Measurements from ENCODE around the gene SMURF2.
"Not testable (repeated sequence)": the region's sequence is repeated elsewhere in the genome, so short reads cannot be mapped to it uniquely, and the experiment has no call there.

SMURF2 gene

DNA sequence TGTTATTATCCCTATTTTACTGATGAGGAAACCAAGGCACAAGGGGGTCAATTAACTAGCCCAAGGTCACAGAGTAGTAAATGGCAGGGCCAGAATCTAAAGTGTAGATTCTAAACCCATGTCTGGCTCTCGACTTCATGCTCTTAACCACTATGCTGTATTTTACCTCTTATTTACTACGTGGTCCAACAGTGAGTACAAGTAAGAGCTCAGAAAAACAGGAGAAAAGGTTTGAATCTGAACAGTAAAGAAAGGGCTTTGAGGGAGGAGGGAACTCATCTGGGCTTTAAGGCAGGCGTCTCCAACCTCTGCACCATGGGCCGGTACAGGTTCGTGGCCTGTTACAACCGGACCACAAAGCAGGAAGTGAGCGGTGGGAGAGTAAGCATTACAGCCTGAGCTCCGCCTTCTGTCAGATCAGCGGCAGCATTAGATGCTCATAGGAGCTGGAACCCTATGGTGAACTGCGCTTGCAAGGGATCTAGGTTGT lies 62.9 kb downstream of the SMURF2 start:
- H3K27ac Mint-ChIP-seq, result peak overlapping the region; percentile 90
- peaks cover 2% of the 10 kb centered on the region for H3K9me3 Mint-ChIP-seq
- peak overlapping the region; percentile 63 for H3K4me3 Mint-ChIP-seq
- peaks cover 20% of the 10 kb centered on the region for H3K4me1 Mint-ChIP-seq
- DNase-seq (ENCODE audit: low spot score in 2 of 2) (peak; percentile 41 to 73), ATAC-seq (peak; percentile 100)
- peaks cover 33% of the 10 kb centered on the region for H3K36me3 Mint-ChIP-seq

GRCh38 chr17:64598672-64599071 lies 63.4 kb downstream of the SMURF2 start:
- DNase-seq (ENCODE audit: low spot score in 2 of 2) (no peak), ATAC-seq (no peak)
- H3K36me3 Mint-ChIP-seq, result peaks cover 39% of the 10 kb centered on the region
- peak overlapping the region; percentile 63 for H3K4me3 Mint-ChIP-seq
- H3K27ac Mint-ChIP-seq, result peak overlapping the region; percentile 90
- peaks cover 2% of the 10 kb centered on the region for H3K9me3 Mint-ChIP-seq
- H3K4me1 Mint-ChIP-seq, result peaks cover 17% of the 10 kb centered on the region

DNA sequence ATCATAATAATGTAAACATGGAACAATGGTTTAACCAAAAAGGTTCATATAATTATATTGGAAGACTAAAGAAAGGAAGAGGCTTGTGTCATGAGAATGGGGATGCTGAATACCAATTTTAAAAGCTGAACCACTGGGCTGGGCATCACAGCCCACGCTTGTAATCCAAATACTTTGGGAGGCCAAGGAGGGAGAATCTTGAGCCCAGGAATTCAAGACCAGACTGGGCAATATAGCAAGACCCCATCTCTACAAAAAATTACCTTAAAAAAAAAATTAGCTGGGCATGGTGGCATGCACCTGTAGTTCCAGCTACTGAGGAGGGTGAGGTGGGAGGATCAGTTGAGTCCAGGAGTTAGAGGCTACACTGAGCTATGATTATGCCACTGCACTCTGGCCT lies 65.1 kb downstream of the SMURF2 start:
- no peak overlapping the region for H3K27ac Mint-ChIP-seq
- no peak overlapping the region for H3K4me3 Mint-ChIP-seq
- H3K9me3 Mint-ChIP-seq, result peaks cover 2% of the 10 kb centered on the region
- peaks cover 21% of the 10 kb centered on the region for H3K4me1 Mint-ChIP-seq
- H3K36me3 Mint-ChIP-seq, result peaks cover 55% of the 10 kb centered on the region
- DNase-seq (ENCODE audit: low spot score in 2 of 2) (no peak), ATAC-seq (no peak)

GRCh38 chr17:64596439-64596838 lies 65.7 kb downstream of the SMURF2 start:
- Mint-ChIP-seq H3K9me3 (peaks cover 2% of the 10 kb centered on the region), H3K27ac (no peak overlapping the region), H3K4me1 (peaks cover 24% of the 10 kb centered on the region), H3K36me3 (peaks cover 60% of the 10 kb centered on the region), H3K4me3 (no peak overlapping the region)
- ATAC-seq, result no peak
- no peak for DNase-seq (ENCODE audit: low spot score in 2 of 2)

- Mint-ChIP-seq H3K27ac (no peak overlapping the region), H3K36me3 (peaks cover 69% of the 10 kb centered on the region), H3K9me3 (peaks cover 2% of the 10 kb centered on the region), H3K4me1 (peaks cover 6% of the 10 kb centered on the region), H3K4me3 (no peak overlapping the region)
- DNase-seq (ENCODE audit: low spot score in 2 of 2) (no peak), ATAC-seq (no peak)
Measured at GRCh38 chr17:64591944-64592343, 70.2 kb downstream of the SMURF2 start.

GRCh38 chr17:64585146-64585545 lies 77.0 kb downstream of the SMURF2 start:
- H3K9me3 Mint-ChIP-seq, result no peaks in the 10 kb centered on the region
- no peak overlapping the region for H3K4me3 Mint-ChIP-seq
- peaks cover 50% of the 10 kb centered on the region for H3K36me3 Mint-ChIP-seq

GRCh38 chr17:64583038-64583437 lies 79.1 kb downstream of the SMURF2 start:
- Mint-ChIP-seq H3K9me3 (no peaks in the 10 kb centered on the region), H3K27ac (no peak overlapping the region), H3K36me3 (peaks cover 60% of the 10 kb centered on the region), H3K4me3 (no peak overlapping the region), H3K4me1 (peaks cover 13% of the 10 kb centered on the region)
- ATAC-seq (no peak), DNase-seq (ENCODE audit: low spot score in 2 of 2) (no peak)

More at GRCh38 chr17:64585146-64585545, 77.0 kb downstream of the SMURF2 start:
- ATAC-seq (no peak), DNase-seq (ENCODE audit: low spot score in 2 of 2) (no peak)
- Mint-ChIP-seq H3K4me1 (peaks cover 13% of the 10 kb centered on the region), H3K27ac (no peak overlapping the region)

DNA sequence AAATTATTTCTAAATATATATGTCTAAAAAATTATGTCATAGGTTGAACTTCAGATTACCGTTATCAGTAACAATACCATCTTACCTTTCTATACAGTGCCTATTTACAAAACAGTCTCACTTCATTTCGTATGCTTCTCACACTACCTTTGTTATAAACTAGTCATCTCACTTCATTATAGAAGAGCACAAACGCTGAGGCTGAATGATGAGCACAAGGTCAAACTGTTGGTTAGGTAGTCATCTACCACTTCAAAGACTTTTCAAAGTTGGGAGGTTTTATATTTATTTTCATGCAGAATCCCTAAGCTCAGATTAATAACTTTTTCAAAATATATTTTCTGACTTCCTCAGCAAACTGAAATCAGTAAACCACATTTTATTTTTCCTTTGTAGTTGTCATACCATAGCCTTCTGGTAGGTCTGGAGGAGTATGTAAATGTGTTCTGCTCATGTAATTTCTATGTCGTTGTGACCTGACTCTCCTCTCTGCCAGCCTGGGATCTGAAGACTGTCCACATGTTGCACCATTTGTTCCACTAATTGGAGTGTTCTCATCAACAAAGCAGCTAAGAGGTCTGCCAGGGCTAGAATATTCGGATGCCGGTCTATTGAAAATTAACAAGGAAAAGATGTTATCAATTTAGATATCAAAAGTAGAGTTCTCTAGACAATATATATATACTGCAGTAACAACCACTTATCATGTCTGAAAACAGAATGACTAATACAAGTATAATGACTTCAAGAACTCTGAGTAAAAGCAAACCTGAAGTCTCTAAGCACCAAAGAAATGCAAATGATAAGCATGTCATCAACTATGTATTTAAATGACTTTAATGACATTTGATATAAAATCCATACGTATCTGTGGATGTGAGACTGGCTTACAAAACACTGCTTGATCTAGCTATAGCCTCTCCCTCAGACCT lies 81.5 kb downstream of the SMURF2 start:
- peak overlapping the region; percentile 40 for H3K4me3 Mint-ChIP-seq
- peak overlapping the region; percentile 98 for H3K27ac Mint-ChIP-seq
- DNase-seq (ENCODE audit: low spot score in 2 of 2) (peak in 1 of 2 donors; percentile 69), ATAC-seq (peak; percentile 97)
- H3K9me3 Mint-ChIP-seq, result no peaks in the 10 kb centered on the region
- H3K4me1 Mint-ChIP-seq, result peaks cover 13% of the 10 kb centered on the region
- peaks cover 78% of the 10 kb centered on the region for H3K36me3 Mint-ChIP-seq

GRCh38 chr17:64579917-64580316 lies 82.2 kb downstream of the SMURF2 start:
- DNase-seq (ENCODE audit: low spot score in 2 of 2) (no peak), ATAC-seq (no peak)
- H3K36me3 Mint-ChIP-seq, result peaks cover 84% of the 10 kb centered on the region
- no peak overlapping the region for H3K4me3 Mint-ChIP-seq
- peak overlapping the region; percentile 98 for H3K27ac Mint-ChIP-seq
- H3K9me3 Mint-ChIP-seq, result no peaks in the 10 kb centered on the region
- peaks cover 13% of the 10 kb centered on the region for H3K4me1 Mint-ChIP-seq

DNA sequence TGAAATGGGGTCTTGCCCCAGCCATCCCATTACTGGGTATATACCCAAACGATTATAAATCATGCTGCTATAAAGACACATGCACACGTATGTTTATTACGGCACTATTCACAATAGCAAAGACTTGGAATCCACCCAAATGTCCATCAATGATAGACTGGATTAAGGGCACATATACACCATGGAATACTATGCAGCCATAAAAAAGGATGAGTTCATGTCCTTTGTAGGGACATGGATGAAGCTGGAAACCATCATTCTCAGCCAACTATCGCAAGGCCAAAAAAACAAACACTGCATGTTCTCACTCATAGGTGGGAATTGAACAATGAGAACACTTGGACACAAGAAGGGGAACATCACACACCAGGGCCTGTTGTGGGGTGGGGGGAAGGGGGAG lies 85.1 kb downstream of the SMURF2 start:
- Mint-ChIP-seq H3K36me3 (peaks cover 68% of the 10 kb centered on the region), H3K4me1 (peaks cover 28% of the 10 kb centered on the region)
- H3K27ac Mint-ChIP-seq; DNase-seq (ENCODE audit: low spot score in 2 of 2); H3K4me3 Mint-ChIP-seq; ATAC-seq; H3K9me3 Mint-ChIP-seq: not testable (repeated sequence)

GRCh38 chr17:64575431-64575830 lies 86.7 kb downstream of the SMURF2 start:
- Mint-ChIP-seq H3K9me3 (no peaks in the 10 kb centered on the region), H3K4me3 (no peak overlapping the region), H3K27ac (peak overlapping the region; percentile 65), H3K36me3 (peaks cover 66% of the 10 kb centered on the region), H3K4me1 (peaks cover 16% of the 10 kb centered on the region)
- ATAC-seq (no peak), DNase-seq (ENCODE audit: low spot score in 2 of 2) (no peak)

DNA sequence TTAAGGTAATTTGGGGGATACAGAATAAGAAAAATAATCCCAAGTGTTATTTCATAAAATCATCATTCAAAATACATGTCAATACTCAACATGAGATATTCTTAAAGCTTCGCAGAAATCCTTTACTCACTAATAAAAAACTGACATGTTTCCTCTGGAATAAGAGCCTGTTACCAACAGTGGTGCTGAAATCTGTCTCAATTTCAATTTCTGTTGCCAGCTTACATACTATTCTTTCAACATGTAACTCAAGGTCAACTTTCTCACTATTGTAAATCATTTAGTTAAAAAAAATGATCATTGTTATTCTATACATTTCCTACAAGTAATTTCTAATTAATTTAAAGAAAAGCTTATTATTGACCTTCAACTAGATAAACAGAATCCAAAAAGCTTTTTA lies 87.5 kb downstream of the SMURF2 start:
- no peak for DNase-seq (ENCODE audit: low spot score in 2 of 2)
- Mint-ChIP-seq H3K9me3 (no peaks in the 10 kb centered on the region), H3K4me1 (peaks cover 15% of the 10 kb centered on the region), H3K27ac (no peak overlapping the region), H3K36me3 (peaks cover 63% of the 10 kb centered on the region), H3K4me3 (no peak overlapping the region)
- no peak for ATAC-seq

DNA sequence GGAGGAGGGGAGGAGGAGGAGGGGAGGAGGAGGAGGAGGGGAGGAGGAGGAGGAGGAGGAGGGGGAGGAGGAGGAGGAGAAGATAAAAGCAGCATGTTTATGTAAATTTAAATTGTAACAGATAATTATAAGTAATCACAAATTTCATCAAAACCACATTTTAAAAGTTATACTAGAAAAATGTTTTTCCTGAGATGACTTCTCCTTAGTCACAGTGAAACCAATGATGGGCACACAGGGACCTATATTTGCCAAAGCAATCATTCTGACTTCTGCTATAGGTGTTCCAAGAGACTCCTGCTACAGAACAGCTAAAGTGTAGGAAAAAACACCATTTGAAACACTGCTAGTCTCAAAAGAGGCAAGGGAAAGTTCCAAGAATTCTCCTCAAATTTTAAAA lies 88.9 kb downstream of the SMURF2 start:
- DNase-seq (ENCODE audit: low spot score in 2 of 2) (no peak), ATAC-seq (peak; percentile 83)
- H3K27ac Mint-ChIP-seq, result peak overlapping the region; percentile 93
- H3K9me3 Mint-ChIP-seq, result no peaks in the 10 kb centered on the region
- peaks cover 63% of the 10 kb centered on the region for H3K36me3 Mint-ChIP-seq
- peak overlapping the region; percentile 55 for H3K4me3 Mint-ChIP-seq
- H3K4me1 Mint-ChIP-seq, result peaks cover 15% of the 10 kb centered on the region

DNA sequence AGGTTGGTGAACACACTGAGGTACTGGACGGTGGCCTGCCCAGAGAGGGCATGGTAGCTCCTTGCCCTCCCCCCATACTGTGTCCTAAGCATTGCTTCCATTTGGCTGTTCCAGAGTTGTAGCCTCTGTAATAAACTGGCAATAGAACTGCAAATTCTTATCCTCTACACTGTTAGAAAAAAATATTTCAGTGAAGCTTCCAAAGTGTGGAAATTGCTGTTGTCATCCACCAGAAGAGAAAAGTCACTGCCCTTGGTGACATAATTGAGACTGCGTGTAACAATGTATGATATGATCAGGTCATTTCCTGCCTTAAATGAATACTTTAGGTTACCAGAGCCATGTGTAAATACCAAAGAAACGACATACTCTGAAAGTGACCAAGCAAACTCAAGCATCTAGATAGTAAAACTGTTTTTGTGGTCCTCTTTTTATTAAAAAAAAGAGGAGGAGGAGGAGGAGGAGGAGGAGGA lies 89.4 kb downstream of the SMURF2 start:
- Mint-ChIP-seq H3K4me1 (peaks cover 15% of the 10 kb centered on the region), H3K9me3 (no peaks in the 10 kb centered on the region), H3K27ac (peak overlapping the region; percentile 93), H3K36me3 (peaks cover 62% of the 10 kb centered on the region), H3K4me3 (peak overlapping the region; percentile 55)
- DNase-seq (ENCODE audit: low spot score in 2 of 2), result no peak
- ATAC-seq, result peak; percentile 99

- ATAC-seq (no peak), DNase-seq (ENCODE audit: low spot score in 2 of 2) (no peak)
- no peak overlapping the region for H3K4me3 Mint-ChIP-seq
- peaks cover 15% of the 10 kb centered on the region for H3K4me1 Mint-ChIP-seq
- H3K9me3 Mint-ChIP-seq, result no peaks in the 10 kb centered on the region
- no peak overlapping the region for H3K27ac Mint-ChIP-seq
- H3K36me3 Mint-ChIP-seq, result peaks cover 66% of the 10 kb centered on the region
Measured at GRCh38 chr17:64571746-64572145, 90.4 kb downstream of the SMURF2 start.

GRCh38 chr17:64565563-64565962 lies 96.5 kb downstream of the SMURF2 start:
- Mint-ChIP-seq H3K9me3 (no peaks in the 10 kb centered on the region), H3K4me1 (peaks cover 12% of the 10 kb centered on the region), H3K27ac (no peak overlapping the region), H3K36me3 (peaks cover 77% of the 10 kb centered on the region), H3K4me3 (no peak overlapping the region)
- DNase-seq (ENCODE audit: low spot score in 2 of 2), result no peak
- no peak for ATAC-seq
